ENCODE results near the gene CNPY1.
"Not testable (repeated sequence)": the region's sequence is repeated elsewhere in the genome, so short reads cannot be mapped to it uniquely, and the experiment has no call there.

The CNPY1 gene

GRCh38 chr7:155546449-155546848 is at the start of gene CNPY1:
CNPY1 (minus strand) TSS chr7:155546559; CDS start chr7:155545929, 630 bp downstream.
- DNase-seq (ENCODE audit: low read depth in 2 of 2): not testable (repeated sequence)

GRCh38 chr7:155594961-155595366 is 48.6 kb upstream of the CNPY1 start:
- no peak for DNase-seq (ENCODE audit: low read depth in 2 of 2)

- DNase-seq (ENCODE audit: low read depth in 2 of 2): no peak
These were observed 47.9 kb upstream of the CNPY1 start for GRCh38 chr7:155594163-155594732.

- no peak for DNase-seq (ENCODE audit: low read depth in 2 of 2)
These were observed 47.3 kb upstream of the CNPY1 start for GRCh38 chr7:155593461-155594162.

- no peak for DNase-seq (ENCODE audit: low read depth in 2 of 2)
These were observed 44.9 kb upstream of the CNPY1 start for GRCh38 chr7:155591055-155591775.

- no peak for DNase-seq (ENCODE audit: low read depth in 2 of 2)
These were observed 44.1 kb upstream of the CNPY1 start for GRCh38 chr7:155590215-155591018.

GRCh38 chr7:155589001-155589980 is 42.9 kb upstream of the CNPY1 start:
- no peak for DNase-seq (ENCODE audit: low read depth in 2 of 2)

- no peak for DNase-seq (ENCODE audit: low read depth in 2 of 2)
These were observed 42.2 kb upstream of the CNPY1 start for GRCh38 chr7:155588468-155588998.

- no peak for DNase-seq (ENCODE audit: low read depth in 2 of 2)
These were observed 41.1 kb upstream of the CNPY1 start for GRCh38 chr7:155587486-155587885.

GRCh38 chr7:155586843-155587440 is 40.6 kb upstream of the CNPY1 start:
- DNase-seq (ENCODE audit: low read depth in 2 of 2): no peak

- DNase-seq (ENCODE audit: low read depth in 2 of 2): no peak
These were observed 39.6 kb upstream of the CNPY1 start for GRCh38 chr7:155585951-155586350.

- DNase-seq (ENCODE audit: low read depth in 2 of 2): no peak
These were observed 39.2 kb upstream of the CNPY1 start for GRCh38 chr7:155585532-155585895.

- no peak for DNase-seq (ENCODE audit: low read depth in 2 of 2)
These were observed 38.6 kb upstream of the CNPY1 start for GRCh38 chr7:155584763-155585531.

- no peak for DNase-seq (ENCODE audit: low read depth in 2 of 2)
These were observed 37.9 kb upstream of the CNPY1 start for GRCh38 chr7:155584261-155584660.

GRCh38 chr7:155583636-155584035 is 37.3 kb upstream of the CNPY1 start:
- DNase-seq (ENCODE audit: low read depth in 2 of 2): no peak

GRCh38 chr7:155581954-155582353 is 35.6 kb upstream of the CNPY1 start:
- DNase-seq (ENCODE audit: low read depth in 2 of 2): no peak

- no peak for DNase-seq (ENCODE audit: low read depth in 2 of 2)
These were observed 34.9 kb upstream of the CNPY1 start for GRCh38 chr7:155581107-155581830.

GRCh38 chr7:155580367-155580766 is 34.0 kb upstream of the CNPY1 start:
- no peak for DNase-seq (ENCODE audit: low read depth in 2 of 2)

- DNase-seq (ENCODE audit: low read depth in 2 of 2): no peak
These were observed 33.2 kb upstream of the CNPY1 start for GRCh38 chr7:155579565-155579964.

All from stimulated activated CD4-positive, alpha-beta T cell treated with anti-CD3 and anti-CD28 coated beads, Interleukin-1b, Interleukin-23, amount 100 ng/mL, for 4 hours (primary cell).